ENCODE measurements around the gene TPRG1L.

TPRG1L gene

DNA sequence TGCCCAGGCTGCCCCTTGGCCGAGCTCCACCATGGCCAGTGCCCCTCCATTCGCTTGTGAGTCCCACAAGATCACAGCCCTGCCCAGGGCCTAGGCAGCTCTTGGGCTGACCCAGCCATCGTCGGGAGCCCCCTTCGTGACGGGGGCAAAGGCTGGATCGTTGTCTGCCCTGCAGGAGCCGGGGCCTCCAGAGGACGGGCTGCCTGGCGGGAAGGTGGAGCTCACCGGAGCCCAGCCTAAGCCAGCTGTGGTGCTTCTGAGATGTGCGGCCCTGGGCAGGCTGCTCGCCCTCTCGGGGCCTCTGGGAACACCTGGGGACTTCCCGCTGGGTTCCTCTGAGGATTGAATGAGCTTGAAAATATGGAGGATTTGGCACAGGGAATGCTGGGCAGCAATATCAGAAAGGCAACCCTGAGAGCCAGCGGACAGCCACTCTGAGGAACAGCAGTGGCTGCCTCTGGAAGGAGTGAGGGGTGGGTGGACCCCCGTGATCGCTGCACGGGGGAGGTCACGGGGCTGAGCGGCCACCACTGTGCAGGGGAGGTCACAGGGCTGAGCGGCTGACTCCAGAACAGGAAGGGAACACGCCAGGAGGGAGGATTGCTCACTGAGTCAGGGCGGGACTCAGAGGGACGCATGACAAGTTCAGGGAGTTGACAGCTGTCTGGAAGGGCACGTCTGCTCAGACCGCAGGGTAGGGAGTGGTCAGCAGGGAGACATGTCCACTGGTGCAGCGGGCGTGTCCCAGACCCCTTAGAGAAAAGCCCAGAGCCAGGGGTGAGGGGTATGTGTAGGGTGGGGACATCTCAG lies 46.8 kb downstream of the TPRG1L start:
- no peak for TF ChIP-seq CTCF (IDR thresholded peaks at IDR 0.05; ENCODE audit: low read depth, low read length)
- TF ChIP-seq EZH2phosphoT487 (IDR thresholded peaks at IDR 0.05; ENCODE audit: low read depth), result no peak
- H2AFZ ChIP-seq (ENCODE audit: low read depth, low read length), result no peak overlapping the region

DNA sequence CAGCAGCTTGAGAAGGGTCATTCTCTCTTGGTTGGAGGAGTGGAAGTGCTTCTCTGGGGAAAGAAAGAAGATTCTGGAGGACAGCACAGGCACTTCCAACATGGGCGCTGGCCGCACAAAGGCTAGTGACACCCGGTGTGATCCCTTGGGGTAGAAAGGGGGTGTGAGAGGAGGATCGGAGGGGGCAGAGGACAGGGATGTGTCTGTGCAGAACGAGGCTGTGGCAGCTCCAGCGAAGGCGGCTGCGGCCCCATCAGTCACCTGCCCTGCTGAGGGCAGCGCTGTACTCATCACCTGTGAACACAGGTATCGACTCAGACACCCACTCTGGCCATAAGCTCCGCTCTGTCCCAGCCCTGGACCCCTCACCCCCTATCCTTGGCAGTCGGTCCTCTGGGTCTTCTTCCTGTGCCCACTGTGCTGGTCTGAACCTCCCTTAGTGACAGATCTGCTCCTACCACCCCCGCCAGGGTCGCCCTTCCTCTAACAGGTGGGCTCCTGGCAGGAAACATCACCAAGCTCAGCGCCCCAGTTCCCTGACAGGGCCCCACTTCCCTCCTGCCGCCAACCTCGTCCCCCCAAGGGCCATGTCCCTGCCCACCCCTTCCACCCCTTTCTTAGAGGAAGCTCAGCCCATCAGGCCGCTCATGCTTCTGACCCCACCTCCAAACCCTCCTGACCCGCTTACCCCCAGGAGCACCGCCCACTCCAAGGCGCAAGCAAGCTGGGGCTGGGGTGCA lies 47.6 kb downstream of the TPRG1L start:
- Histone ChIP-seq H3K27ac (ENCODE audit: low read length) (no peak overlapping the region; the same call in 1 of the 2 replicates), H2AFZ (ENCODE audit: low read depth, low read length) (peak overlapping the region; percentile 43; the same call in 1 of the 2 replicates), H3K9me3 (ENCODE audit: insufficient read depth, low read length) (no peaks in the 10 kb centered on the region), H3K4me2 (ENCODE audit: low read length) (peak overlapping the region; percentile 84), H3K4me3 (ENCODE audit: low read length) (peak overlapping the region; percentile 71), H3K36me3 (replicated peaks; ENCODE audit: low read depth, low read length) (no peaks in the 10 kb centered on the region), H3K79me2 (ENCODE audit: low read length) (no peaks in the 10 kb centered on the region), H3K9ac (ENCODE audit: low read length) (peak overlapping the region; percentile 53; the same call in 1 of the 2 replicates), H4K20me1 (ENCODE audit: insufficient read depth, low read length) (no peaks in the 10 kb centered on the region), H3K27me3 (ENCODE audit: low read depth, low read length) (peaks cover 40% of the 10 kb centered on the region), H3K4me1 (ENCODE audit: low read length) (peaks cover 78% of the 10 kb centered on the region)
- TF ChIP-seq EZH2phosphoT487 (IDR thresholded peaks at IDR 0.05; ENCODE audit: low read depth), result no peak
- TF ChIP-seq CTCF (IDR thresholded peaks at IDR 0.05; ENCODE audit: low read depth, low read length), result no peak

More for the DNA sequence above, 46.8 kb downstream of the TPRG1L start:
- peak overlapping the region; percentile 16 for H3K4me2 ChIP-seq (ENCODE audit: low read length)
- peak overlapping the region; percentile 11; the same call in 1 of the 2 replicates for H3K9ac ChIP-seq (ENCODE audit: low read length)
- H3K4me1 ChIP-seq (ENCODE audit: low read length), result peaks cover 80% of the 10 kb centered on the region
- no peaks in the 10 kb centered on the region for H3K79me2 ChIP-seq (ENCODE audit: low read length)
- no peaks in the 10 kb centered on the region for H3K9me3 ChIP-seq (ENCODE audit: insufficient read depth, low read length)
- H4K20me1 ChIP-seq (ENCODE audit: insufficient read depth, low read length), result no peaks in the 10 kb centered on the region
- H3K27ac ChIP-seq (ENCODE audit: low read length), result no peak overlapping the region
- H3K36me3 ChIP-seq (replicated peaks; ENCODE audit: low read depth, low read length), result no peaks in the 10 kb centered on the region
- peaks cover 40% of the 10 kb centered on the region for H3K27me3 ChIP-seq (ENCODE audit: low read depth, low read length)
- no peak overlapping the region for H3K4me3 ChIP-seq (ENCODE audit: low read length)

GRCh38 chr1:3672971-3673361 lies 48.2 kb downstream of the TPRG1L start:
- no peak for TF ChIP-seq EZH2phosphoT487 (IDR thresholded peaks at IDR 0.05; ENCODE audit: low read depth)
- TF ChIP-seq CTCF (IDR thresholded peaks at IDR 0.05; ENCODE audit: low read depth, low read length), result no peak
- H4K20me1 ChIP-seq (ENCODE audit: insufficient read depth, low read length), result no peaks in the 10 kb centered on the region
- H3K36me3 ChIP-seq (replicated peaks; ENCODE audit: low read depth, low read length), result no peaks in the 10 kb centered on the region
- H3K27ac ChIP-seq (ENCODE audit: low read length), result peak overlapping the region; percentile 41; the same call in 1 of the 2 replicates
- H3K27me3 ChIP-seq (ENCODE audit: low read depth, low read length), result peaks cover 37% of the 10 kb centered on the region
- H2AFZ ChIP-seq (ENCODE audit: low read depth, low read length), result peak overlapping the region; percentile 43; the same call in 1 of the 2 replicates
- peaks cover 78% of the 10 kb centered on the region for H3K4me1 ChIP-seq (ENCODE audit: low read length)
- peak overlapping the region; percentile 84 for H3K4me2 ChIP-seq (ENCODE audit: low read length)
- peak overlapping the region; percentile 53 for H3K9ac ChIP-seq (ENCODE audit: low read length)
- no peaks in the 10 kb centered on the region for H3K79me2 ChIP-seq (ENCODE audit: low read length)
- H3K9me3 ChIP-seq (ENCODE audit: insufficient read depth, low read length), result no peaks in the 10 kb centered on the region
- H3K4me3 ChIP-seq (ENCODE audit: low read length), result peak overlapping the region; percentile 71

Measured in OCI-LY3 (cell line).